GM06990 (cell line): ENCODE results near the gene DHRS13.
A peak's percentile ranks its signal among the peaks of the same experiment; 100 is the strongest.

Experiments used
- DNase-seq: peaks from one replicate; pipeline ENCODE4 v3.0.0-alpha.2; 2011; ENCODE audit not compliant: insufficient read length; ENCODE audit errors: extremely low read depth
- H3K27me3 ChIP-seq: replicated peaks from 2 replicates; pipeline ENCODE4 v1.6.0; 2011; ENCODE audit warnings: low read length; ENCODE audit not compliant: control insufficient read depth, insufficient read depth
- H3K36me3 ChIP-seq: 2 replicates; pipeline ENCODE4 v1.5.1; 2011; ENCODE audit warnings: low read length; ENCODE audit not compliant: control insufficient read depth, insufficient read depth
- H3K4me3 ChIP-seq: replicated peaks from 2 replicates; pipeline ENCODE4 v1.5.1; 2011; ENCODE audit warnings: low read depth, mild to moderate bottlenecking, control low read depth, low read length
- TF ChIP-seq, protein P1 (sequence below): IDR thresholded peaks from 2 replicates; pipeline ENCODE4 v1.5.1; 2011; ENCODE audit warnings: low read length, control low read depth, mild to moderate bottlenecking, inconsistent platforms; ENCODE audit not compliant: insufficient read depth, poor library complexity, severe bottlenecking

Gene DHRS13, protein sequence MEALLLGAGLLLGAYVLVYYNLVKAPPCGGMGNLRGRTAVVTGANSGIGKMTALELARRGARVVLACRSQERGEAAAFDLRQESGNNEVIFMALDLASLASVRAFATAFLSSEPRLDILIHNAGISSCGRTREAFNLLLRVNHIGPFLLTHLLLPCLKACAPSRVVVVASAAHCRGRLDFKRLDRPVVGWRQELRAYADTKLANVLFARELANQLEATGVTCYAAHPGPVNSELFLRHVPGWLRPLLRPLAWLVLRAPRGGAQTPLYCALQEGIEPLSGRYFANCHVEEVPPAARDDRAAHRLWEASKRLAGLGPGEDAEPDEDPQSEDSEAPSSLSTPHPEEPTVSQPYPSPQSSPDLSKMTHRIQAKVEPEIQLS

DNA sequence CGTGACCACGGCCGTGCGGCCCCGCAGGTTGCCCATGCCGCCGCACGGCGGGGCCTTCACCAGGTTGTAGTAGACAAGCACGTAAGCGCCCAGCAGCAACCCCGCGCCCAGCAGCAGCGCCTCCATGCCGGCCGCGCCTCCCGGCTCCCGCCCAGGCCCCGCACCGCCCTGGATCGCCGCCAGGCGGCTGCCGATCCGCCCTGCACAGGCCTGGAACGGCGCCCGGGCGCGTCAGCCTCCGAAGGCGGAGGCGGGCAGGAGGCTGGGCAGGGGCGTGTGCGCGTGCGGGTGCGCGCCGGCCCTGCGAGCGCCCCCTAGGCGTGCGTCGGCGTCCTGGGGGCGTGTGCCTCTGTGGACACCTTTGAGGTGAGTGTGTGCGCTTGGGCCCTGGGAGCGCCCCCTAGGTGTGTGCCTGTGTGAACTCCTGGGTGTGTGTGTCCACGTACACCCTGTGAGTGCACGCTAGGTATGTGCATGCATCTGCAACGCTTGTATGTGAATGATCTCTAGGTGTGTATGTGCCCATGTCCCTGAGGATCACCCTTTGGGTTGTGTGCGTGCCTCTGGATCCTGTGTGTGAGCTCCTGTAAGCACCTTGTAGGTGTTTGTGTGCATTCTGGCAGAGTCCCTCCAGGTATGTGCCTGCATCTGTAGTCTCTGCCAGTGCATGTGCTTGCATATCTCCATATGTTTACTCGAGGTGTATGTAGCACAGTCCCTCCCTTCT lies at the start of gene DHRS13:
DHRS13 (minus strand) TSS at position 261 of the 727 bp plus-strand sequence; CDS start at position 126, 135 bp downstream.
- Histone ChIP-seq H3K4me3 (peak within 1 kb of the TSS; percentile 56), H3K27me3 (no peaks in the 10 kb centered on the region), H3K36me3 (peaks cover 9% of the 10 kb centered on the region)
- TF ChIP-seq, protein P1, sequence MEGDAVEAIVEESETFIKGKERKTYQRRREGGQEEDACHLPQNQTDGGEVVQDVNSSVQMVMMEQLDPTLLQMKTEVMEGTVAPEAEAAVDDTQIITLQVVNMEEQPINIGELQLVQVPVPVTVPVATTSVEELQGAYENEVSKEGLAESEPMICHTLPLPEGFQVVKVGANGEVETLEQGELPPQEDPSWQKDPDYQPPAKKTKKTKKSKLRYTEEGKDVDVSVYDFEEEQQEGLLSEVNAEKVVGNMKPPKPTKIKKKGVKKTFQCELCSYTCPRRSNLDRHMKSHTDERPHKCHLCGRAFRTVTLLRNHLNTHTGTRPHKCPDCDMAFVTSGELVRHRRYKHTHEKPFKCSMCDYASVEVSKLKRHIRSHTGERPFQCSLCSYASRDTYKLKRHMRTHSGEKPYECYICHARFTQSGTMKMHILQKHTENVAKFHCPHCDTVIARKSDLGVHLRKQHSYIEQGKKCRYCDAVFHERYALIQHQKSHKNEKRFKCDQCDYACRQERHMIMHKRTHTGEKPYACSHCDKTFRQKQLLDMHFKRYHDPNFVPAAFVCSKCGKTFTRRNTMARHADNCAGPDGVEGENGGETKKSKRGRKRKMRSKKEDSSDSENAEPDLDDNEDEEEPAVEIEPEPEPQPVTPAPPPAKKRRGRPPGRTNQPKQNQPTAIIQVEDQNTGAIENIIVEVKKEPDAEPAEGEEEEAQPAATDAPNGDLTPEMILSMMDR: peak; percentile 95
- DNase-seq: peak; percentile 98

DNA sequence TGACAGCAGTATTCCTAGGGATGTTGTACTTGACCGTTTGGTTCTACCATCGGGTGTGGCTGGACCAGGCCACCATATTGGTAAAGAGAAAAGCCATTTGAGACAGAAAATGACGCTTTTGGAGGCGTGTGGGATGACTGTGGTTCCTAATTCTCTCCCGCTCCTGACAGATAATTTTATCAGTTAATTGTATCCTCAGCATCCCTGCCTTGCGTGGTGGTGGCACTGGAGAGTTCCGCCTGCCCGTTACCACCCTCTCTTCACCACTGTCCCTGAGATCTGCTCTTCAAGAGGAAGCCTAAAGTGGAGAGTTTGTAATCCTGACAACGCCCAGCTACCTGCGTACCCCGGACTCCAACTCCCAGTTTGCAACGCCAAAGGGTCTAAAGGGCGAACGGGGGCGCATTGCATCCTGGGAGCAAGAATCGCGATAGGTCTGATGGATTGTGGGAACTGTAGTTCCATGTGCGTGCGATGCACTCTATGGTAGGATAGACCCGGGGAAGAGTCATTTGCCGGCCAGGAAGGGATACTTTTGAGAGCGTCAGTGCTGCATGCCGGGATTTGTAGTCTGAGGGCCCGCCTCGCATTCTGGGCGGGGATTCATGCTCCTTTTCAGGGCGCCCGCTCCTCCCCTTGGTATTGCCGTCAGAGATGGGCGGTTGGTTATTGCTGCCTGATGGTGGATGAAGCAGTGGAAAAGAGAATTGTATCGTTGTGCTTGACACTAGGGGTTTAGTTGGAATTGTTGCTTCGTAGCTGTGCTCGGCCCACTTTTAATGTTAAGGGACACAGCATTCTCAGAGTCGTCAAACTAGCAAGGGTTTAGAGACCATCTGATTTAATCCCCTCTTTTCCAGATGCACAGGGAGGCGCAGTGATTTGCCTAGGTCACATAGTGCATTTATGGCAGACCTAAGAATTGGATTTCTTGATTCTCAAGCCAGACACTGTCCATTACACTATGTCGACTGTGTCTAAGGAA lies 49.4 kb upstream of the DHRS13 start:
- no peaks in the 10 kb centered on the region for H3K36me3 ChIP-seq
- DNase-seq: peak; percentile 88

DNA sequence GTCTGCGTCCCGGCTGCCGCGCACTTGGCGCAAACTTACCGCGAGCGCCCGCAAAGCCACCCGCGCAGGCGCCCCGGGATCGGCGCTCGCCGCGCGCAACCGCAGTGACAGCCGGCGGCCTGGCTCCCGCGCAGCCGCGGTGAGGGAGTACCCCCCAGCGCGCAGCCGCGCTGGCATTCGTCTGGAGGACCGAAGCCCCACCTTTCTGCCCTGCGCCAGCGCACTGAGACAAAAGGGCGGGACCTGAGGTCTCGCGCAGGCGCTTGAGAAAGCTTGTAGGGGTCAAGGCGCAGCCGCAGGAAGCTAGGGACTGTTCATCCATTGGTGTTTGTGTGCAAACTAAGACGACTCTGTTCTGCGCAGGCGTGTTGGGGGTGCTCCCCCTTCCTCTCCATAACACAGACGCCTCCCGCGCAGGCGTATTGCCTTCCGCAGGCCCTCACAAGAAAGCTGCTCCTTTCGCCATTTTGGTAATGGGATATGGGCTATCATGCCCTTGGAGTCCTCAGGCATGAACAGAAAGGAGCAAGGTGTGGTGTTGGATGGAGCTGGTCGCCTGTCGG lies 48.6 kb upstream of the DHRS13 start, which contains the start of gene PHF12:
PHF12 (minus strand) TSS at position 91 of the 563 bp plus-strand sequence. CDS start 558 bp downstream, outside the sequence.
- TF ChIP-seq, protein P1: no peak
- DNase-seq: peak; percentile 99
- peak within 1 kb of the TSS; percentile 93 for H3K4me3 ChIP-seq
- no peaks in the 10 kb centered on the region for H3K36me3 ChIP-seq
- no peaks in the 10 kb centered on the region for H3K27me3 ChIP-seq

More for the DNA sequence above, 49.4 kb upstream of the DHRS13 start:
- H3K4me3 ChIP-seq: peak overlapping the region; percentile 78
- H3K27me3 ChIP-seq: no peaks in the 10 kb centered on the region
- TF ChIP-seq, protein P1: no peak

DNA sequence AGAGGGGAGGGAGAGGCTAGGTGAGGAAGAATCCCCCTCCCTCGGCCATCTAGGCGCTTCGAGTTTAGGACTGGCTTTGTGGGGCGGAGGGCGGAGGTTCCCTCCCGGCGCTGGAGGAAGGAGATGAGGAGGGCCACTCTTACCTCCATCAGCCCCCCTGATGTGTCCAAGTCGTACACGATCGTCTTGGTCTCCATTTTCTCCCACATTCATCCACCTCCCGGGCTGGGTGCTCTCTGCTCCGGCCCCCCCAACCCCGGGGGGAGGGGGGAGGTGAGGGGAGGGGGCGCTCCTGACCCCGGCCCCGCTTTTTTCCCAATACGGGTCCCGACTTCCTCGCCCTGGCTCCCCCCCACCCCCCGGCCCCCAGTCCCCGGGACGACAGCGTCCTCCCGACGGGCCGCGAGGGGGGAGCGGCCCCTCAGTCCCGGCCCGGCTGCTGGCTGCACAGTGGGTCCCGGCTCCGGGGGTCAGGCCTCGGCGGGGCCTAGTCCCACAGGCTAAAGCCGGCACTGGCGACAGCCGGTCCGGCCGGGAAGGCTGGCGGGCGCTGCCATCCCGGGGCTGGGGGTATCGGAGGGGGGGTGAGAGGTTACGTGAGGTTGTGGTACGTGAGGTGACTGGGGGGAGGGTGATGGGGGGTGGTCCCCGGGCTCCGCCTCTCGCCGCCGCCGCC lies 48.0 kb upstream of the DHRS13 start:
- Histone ChIP-seq H3K36me3 (no peaks in the 10 kb centered on the region), H3K4me3 (peak overlapping the region; percentile 93), H3K27me3 (no peaks in the 10 kb centered on the region)
- no peak for DNase-seq
- TF ChIP-seq, protein P1: no peak
